Measurements from ENCODE around the gene SBF2. TPM values are rescaled to one million over a fixed set of nuclear protein-coding genes. Genes with fewer than 3 reads are reported as not detected.
"Not testable (repeated sequence)": the region's sequence is repeated elsewhere in the genome, so short reads cannot be mapped to it uniquely, and the experiment has no call there.

The SBF2 gene
- total RNA-seq, 1 donor from 2014 or later, result 26.2 TPM

DNA sequence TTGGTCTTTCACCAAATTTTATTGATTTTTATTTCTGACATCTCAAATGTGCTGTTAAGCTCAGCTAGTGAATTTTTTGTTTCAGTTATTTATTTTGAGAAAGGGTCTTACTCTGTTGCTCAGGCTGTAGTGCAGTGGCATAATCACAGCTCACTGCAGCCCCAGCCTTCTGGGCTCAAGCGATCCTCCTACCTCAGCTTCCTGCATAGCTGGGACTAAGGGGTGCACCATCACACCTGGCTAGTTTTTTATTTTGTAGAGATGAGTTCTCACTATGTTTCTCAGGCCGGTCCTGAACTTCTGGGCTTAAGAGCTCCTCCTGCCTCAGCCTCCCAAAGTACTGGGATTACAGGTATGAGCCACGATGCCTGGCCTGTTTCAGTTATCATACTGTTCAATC, 282.0 kb downstream of the SBF2 start:
- no peak for DNase-seq (ENCODE audit: low read depth)
- TF ChIP-seq, protein P1, sequence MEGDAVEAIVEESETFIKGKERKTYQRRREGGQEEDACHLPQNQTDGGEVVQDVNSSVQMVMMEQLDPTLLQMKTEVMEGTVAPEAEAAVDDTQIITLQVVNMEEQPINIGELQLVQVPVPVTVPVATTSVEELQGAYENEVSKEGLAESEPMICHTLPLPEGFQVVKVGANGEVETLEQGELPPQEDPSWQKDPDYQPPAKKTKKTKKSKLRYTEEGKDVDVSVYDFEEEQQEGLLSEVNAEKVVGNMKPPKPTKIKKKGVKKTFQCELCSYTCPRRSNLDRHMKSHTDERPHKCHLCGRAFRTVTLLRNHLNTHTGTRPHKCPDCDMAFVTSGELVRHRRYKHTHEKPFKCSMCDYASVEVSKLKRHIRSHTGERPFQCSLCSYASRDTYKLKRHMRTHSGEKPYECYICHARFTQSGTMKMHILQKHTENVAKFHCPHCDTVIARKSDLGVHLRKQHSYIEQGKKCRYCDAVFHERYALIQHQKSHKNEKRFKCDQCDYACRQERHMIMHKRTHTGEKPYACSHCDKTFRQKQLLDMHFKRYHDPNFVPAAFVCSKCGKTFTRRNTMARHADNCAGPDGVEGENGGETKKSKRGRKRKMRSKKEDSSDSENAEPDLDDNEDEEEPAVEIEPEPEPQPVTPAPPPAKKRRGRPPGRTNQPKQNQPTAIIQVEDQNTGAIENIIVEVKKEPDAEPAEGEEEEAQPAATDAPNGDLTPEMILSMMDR (conservative IDR thresholded peaks at IDR 0.05; ENCODE audit: low read depth, low read length), result no peak
- H3K4me3 ChIP-seq (ENCODE audit: low read depth, low read length), result no peak overlapping the region

DNA sequence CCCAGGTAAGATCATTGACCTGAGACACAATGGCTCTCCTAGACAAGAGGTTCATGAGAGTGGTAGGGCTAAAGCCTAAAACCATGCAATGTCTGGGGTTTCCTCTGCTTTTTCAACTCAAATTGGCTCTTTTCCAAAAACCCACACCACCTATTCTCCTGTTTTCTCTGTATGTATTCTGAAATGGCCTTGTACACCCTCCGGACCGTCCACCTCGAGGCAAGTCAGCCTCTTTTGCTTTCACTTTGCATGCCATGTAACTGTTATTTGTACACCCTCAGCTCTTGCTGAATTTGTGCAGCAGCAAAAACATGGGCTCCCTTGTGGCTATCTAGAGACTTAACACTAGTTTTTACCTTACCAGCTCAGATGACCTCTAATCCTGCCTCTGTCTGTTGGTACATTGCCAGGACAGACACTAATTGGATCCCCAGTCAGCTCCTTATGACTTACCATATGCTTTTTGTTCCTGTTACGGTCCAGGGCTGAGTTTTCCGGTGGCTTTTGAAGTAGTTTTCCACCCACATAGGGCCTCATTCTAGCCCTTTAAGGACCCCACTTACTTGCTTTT, 288.0 kb downstream of the SBF2 start:
- TF ChIP-seq, protein P1 (conservative IDR thresholded peaks at IDR 0.05; ENCODE audit: low read depth, low read length), result no peak
- no peak for DNase-seq (ENCODE audit: low read depth)
- H3K4me3 ChIP-seq (ENCODE audit: low read depth, low read length), result no peak overlapping the region

DNA sequence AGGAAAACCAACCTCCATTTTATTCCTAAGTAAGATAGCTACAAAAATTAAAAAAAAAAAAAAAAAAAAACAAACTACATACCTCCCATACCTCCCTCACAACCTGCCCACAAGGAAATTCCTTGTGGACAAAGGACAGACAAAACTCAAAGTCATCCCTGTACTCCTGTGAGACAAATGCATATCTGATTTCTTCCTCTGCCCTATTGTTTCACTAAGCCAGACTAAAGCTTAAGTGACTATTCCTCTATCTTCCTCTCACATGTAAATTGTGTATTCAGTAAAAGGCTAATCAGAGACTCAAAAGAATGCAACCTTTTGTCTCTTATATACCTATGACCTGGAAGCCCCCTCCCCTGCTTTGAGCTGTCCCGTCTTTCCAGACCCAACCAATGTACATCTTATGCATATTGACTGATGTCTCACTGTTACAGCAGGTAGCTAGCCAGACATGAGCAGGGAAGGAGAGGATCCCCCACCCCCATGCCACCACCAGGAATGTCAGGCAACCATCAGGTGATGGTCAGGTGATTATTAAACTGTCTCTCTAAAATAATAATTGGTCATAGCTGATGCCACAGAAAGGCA, 289.4 kb downstream of the SBF2 start:
- TF ChIP-seq, protein P1 (conservative IDR thresholded peaks at IDR 0.05; ENCODE audit: low read depth, low read length), result no peak
- no peak for DNase-seq (ENCODE audit: low read depth)
- H3K4me3 ChIP-seq (ENCODE audit: low read depth, low read length), result no peak overlapping the region

DNA sequence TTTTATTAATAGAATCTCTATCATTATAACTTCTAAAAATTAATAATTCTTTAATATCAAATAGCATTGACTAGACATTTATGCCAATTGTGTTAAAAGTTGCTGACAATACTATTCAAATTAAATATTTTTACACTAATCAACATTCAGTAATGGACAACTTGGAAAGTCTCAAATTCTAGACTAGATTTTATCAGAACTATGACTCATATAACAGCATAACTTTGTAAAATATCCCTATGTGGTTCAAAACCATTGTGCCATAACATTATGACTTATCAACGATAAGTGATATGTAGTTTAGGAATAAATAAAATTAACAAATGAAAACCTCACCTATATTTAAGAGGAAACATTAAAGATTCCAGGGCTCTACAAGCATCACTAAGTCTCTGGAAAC, 291.8 kb downstream of the SBF2 start:
- H3K4me3 ChIP-seq (ENCODE audit: low read depth, low read length), result no peak overlapping the region
- DNase-seq (ENCODE audit: low read depth), result no peak
- TF ChIP-seq, protein P1 (conservative IDR thresholded peaks at IDR 0.05; ENCODE audit: low read depth, low read length), result no peak

DNA sequence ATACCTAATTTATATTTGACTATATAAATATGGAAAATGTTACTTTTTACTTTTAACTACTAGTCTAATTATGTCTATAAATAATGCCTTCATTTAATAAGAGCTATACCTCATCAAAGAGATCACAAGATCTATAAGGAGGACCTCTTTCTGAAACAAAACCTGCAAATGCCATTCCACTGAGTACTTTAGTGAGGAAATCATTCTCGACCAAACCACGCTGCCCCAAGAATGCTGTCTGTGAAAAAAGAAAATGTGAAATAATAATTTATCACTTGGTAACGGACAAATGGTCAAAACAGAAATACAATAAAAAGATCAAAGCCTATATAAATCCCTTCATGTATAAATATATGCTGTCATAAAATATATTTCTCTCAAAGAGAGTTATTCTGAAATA, 301.7 kb downstream of the SBF2 start:
- no peak for DNase-seq (ENCODE audit: low read depth)
- no peak overlapping the region for H3K4me3 ChIP-seq (ENCODE audit: low read depth, low read length)
- TF ChIP-seq, protein P1 (conservative IDR thresholded peaks at IDR 0.05; ENCODE audit: low read depth, low read length), result no peak

DNA sequence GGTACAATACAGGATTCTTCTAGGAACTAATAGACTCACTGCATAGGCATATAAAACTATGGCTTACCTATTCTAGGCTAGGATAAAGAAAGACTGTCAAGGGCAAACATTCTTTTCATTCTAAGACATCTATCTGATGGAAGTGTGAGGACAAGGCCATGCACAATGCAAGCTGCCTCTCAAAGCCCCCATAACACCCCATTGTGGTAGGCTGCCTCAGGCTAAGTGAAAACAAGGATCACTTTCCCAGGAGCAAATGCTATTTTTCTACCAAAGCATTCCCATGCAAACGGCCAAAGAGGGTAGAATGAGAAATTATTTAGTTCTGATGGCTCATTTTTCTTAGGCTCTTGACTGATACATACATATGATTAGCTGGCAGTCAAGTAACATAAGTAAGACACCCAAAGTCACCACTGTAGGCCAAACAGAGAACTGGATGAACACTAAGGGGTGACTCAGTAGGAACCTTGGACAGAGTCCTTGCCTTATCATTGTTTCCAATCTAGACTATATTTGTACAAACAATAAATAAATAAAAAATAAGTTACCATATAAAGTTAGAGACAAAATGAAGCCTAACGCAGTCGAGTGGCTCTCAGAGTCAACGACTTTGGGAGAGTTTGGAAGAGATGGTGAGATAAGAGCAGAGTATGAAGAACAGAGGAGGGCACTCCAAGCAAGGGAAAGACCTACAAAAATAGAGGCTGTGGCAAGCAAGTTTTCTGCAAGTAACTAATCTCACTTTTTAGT, 303.6 kb downstream of the SBF2 start:
- no peak for DNase-seq (ENCODE audit: low read depth)

DNA sequence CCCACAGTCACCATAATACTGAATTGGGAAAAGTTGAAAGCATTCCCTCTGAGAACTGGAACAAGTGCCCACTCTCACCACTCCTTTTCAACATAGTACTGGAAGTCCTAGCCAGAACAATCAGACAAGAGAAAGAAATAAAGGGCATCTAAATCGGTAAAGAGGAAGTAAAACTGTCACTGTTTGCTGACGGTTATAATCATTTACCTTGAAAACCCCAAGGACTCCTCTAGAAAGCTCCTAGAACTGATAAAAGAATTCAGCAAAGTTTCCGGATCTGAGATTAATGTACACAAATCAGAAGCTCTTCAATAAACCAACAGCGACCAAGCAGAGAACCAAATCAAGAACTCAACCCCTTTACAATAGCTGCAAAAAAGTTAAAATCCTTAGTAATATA, 306.7 kb downstream of the SBF2 start:
- not testable (repeated sequence) for H3K4me3 ChIP-seq (ENCODE audit: low read depth, low read length); DNase-seq (ENCODE audit: low read depth)

More for the DNA sequence above, 303.6 kb downstream of the SBF2 start:
- TF ChIP-seq, protein P1 (conservative IDR thresholded peaks at IDR 0.05; ENCODE audit: low read depth, low read length), result no peak
- H3K4me3 ChIP-seq (ENCODE audit: low read depth, low read length), result no peak overlapping the region

Data from epithelial cell of proximal tubule (primary cell).